A673 (cell line): Measurements from ENCODE around the gene LIX1. TPM values are rescaled to one million over a fixed set of nuclear protein-coding genes. Genes with fewer than 3 reads are reported as not detected.

ENCODE experiments used
- BruUV-seq: library from RNA; stranded (reverse); fragments of 400-500 nt; replicated peaks from 2 replicates; lab custom pipeline; 2021; lab: Mats Ljungman, UMichigan
- CTCF ChIA-PET: fragments of 300-600 bp; sonication (Branson Sonifier 250); formaldehyde crosslinking; loops from one replicate; lab custom pipeline; 2022; ENCODE audit warnings: antibody characterized with exemption; lab: Charles Lee
- POLR2A ChIA-PET: fragments of 300-600 bp; sonication (Branson Sonifier 250); formaldehyde crosslinking; loops from one replicate; lab custom pipeline; 2022; ENCODE audit warnings: antibody characterized with exemption; ENCODE audit not compliant: low non-redundant PET; lab: Charles Lee
- DNase-seq: peaks from one replicate; pipeline ENCODE4 v3.0.0-alpha.2; 2015; ENCODE audit warnings: low spot score
- H3K27ac ChIP-seq: fragments of 200-600 bp; sonication (generic); 2 replicates; pipeline ENCODE4 v1.5.1; 2016; ENCODE audit warnings: mixed run types, low read depth, mild to moderate bottlenecking, mixed read lengths, antibody characterized with exemption, low read length; ENCODE audit not compliant: poor library complexity, severe bottlenecking
- H3K27me3 ChIP-seq: fragments of 200-600 bp; sonication (generic); replicated peaks from 2 replicates; pipeline ENCODE4 v1.6.1; 2017; ENCODE audit warnings: mixed run types, low read depth, mild to moderate bottlenecking, mixed read lengths, antibody characterized with exemption, low read length; ENCODE audit not compliant: insufficient read depth, poor library complexity
- H3K36me3 ChIP-seq: fragments of 200-600 bp; sonication (generic); 2 replicates; pipeline ENCODE4 v1.6.1; 2016; ENCODE audit warnings: mixed run types, mild to moderate bottlenecking, mixed read lengths, antibody characterized with exemption, low read length; ENCODE audit not compliant: insufficient read depth, poor library complexity, severe bottlenecking
- H3K4me1 ChIP-seq: fragments of 200-600 bp; sonication (generic); 2 replicates; pipeline ENCODE4 v1.6.1; 2017; ENCODE audit warnings: mixed run types, mild to moderate bottlenecking, mixed read lengths, antibody characterized with exemption, low read length; ENCODE audit not compliant: insufficient read depth, poor library complexity, severe bottlenecking
- H3K4me3 ChIP-seq: fragments of 200-600 bp; sonication (generic); 2 replicates; pipeline ENCODE4 v1.5.1; 2016; ENCODE audit warnings: low read depth, mixed run types, mild to moderate bottlenecking, mixed read lengths, low read length; ENCODE audit not compliant: poor library complexity, severe bottlenecking
- H3K9me3 ChIP-seq: fragments of 200-600 bp; sonication (generic); 2 replicates; pipeline ENCODE4 v1.6.1; 2016; ENCODE audit warnings: mixed run types, low read depth, mild to moderate bottlenecking, mixed read lengths, antibody characterized with exemption, low read length; ENCODE audit not compliant: poor library complexity, severe bottlenecking
- EZH2 ChIP-seq: fragments of 200-600 bp; sonication (generic); IDR thresholded peaks from 2 replicates; pipeline ENCODE4 v1.6.1; 2017; ENCODE audit warnings: borderline replicate concordance, low read depth, mild to moderate bottlenecking, mixed read lengths, antibody characterized with exemption, low read length; ENCODE audit not compliant: poor library complexity, severe bottlenecking
- intact Hi-C: fragments of 100-400 bp; cut with micrococcal nuclease; formaldehyde crosslinking; loops from one replicate; pipeline ENCODE4 v1.10.0; 2022; ENCODE audit not compliant: unreplicated experiment
- total RNA-seq: library from RNA; stranded (reverse); gene quantifications from 2 replicates; pipeline ENCODE4 v1.2.3, GENCODE V29; 2021
- TF ChIP-seq, protein P1 (sequence below): fragments of 300-800, 200-600 bp; sonication (generic); conservative IDR thresholded peaks from 2 replicates; pipeline ENCODE4 v1.5.1; 2017; ENCODE audit warnings: low read depth, mild to moderate bottlenecking, antibody characterized with exemption, low read length, moderate library complexity, mixed read lengths

LIX1 gene
- total RNA-seq, 1 experiment from 2014 or later = not detected

DNA sequence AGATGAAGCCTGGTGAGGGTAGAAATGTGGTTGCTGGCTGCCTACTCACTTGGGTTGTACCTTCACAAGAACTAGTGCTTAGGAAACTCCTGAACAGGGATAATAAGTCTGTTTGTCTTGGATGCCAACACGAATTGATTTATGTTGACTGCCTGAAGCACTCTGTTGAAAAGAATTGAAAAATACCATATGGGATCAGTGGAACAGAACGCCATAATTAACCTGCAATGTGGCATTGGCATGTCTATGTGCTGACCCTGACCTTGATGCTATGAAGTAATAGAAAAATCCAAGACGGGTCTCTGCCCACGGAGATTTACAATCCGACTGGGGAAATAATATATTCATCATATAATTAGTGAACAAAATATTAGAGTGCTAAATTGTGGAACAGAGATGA lies 10.5 kb downstream of the LIX1 start:
- Histone ChIP-seq H3K36me3 (no peaks in the 10 kb centered on the region), H3K27me3 (no peaks in the 10 kb centered on the region), H3K4me1 (no peaks in the 10 kb centered on the region), H3K9me3 (no peaks in the 10 kb centered on the region), H3K27ac (no peak overlapping the region), H3K4me3 (no peak overlapping the region)
- BruUV-seq = no TSS peak
- DNase-seq = no peak
- ChIA-PET CTCF (no interaction called here), POLR2A (no interaction called here)
- intact Hi-C loops = no loop called here
- no peak for TF ChIP-seq EZH2
- TF ChIP-seq, protein P1, sequence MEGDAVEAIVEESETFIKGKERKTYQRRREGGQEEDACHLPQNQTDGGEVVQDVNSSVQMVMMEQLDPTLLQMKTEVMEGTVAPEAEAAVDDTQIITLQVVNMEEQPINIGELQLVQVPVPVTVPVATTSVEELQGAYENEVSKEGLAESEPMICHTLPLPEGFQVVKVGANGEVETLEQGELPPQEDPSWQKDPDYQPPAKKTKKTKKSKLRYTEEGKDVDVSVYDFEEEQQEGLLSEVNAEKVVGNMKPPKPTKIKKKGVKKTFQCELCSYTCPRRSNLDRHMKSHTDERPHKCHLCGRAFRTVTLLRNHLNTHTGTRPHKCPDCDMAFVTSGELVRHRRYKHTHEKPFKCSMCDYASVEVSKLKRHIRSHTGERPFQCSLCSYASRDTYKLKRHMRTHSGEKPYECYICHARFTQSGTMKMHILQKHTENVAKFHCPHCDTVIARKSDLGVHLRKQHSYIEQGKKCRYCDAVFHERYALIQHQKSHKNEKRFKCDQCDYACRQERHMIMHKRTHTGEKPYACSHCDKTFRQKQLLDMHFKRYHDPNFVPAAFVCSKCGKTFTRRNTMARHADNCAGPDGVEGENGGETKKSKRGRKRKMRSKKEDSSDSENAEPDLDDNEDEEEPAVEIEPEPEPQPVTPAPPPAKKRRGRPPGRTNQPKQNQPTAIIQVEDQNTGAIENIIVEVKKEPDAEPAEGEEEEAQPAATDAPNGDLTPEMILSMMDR = no peak

- no peaks in the 10 kb centered on the region for H3K27me3 ChIP-seq
- TF ChIP-seq EZH2 = no peak
- TF ChIP-seq, protein P1 = no peak
- CTCF ChIA-PET = no interaction called here
- H3K4me1 ChIP-seq = no peaks in the 10 kb centered on the region
- H3K27ac ChIP-seq = no peak overlapping the region
- no TSS peak for BruUV-seq
- POLR2A ChIA-PET = no interaction called here
- H3K36me3 ChIP-seq = no peaks in the 10 kb centered on the region
- no peaks in the 10 kb centered on the region for H3K9me3 ChIP-seq
- no peak for DNase-seq
- H3K4me3 ChIP-seq = no peak overlapping the region
- intact Hi-C loops = no loop called here
These were observed 11.2 kb downstream of the LIX1 start for GRCh38 chr5:97131139-97131710.

GRCh38 chr5:97127727-97128126 lies 14.7 kb downstream of the LIX1 start:
- BruUV-seq = no TSS peak
- H3K27ac ChIP-seq = no peak overlapping the region

More at GRCh38 chr5:97127727-97128126, 14.7 kb downstream of the LIX1 start:
- Histone ChIP-seq H3K4me3 (no peak overlapping the region), H3K4me1 (no peaks in the 10 kb centered on the region), H3K27me3 (peaks cover 7% of the 10 kb centered on the region), H3K36me3 (no peaks in the 10 kb centered on the region), H3K9me3 (no peaks in the 10 kb centered on the region)
- ChIA-PET CTCF (no interaction called here), POLR2A (no interaction called here)
- no peak for DNase-seq
- intact Hi-C loops = no loop called here
- TF ChIP-seq, protein P1 = no peak
- TF ChIP-seq EZH2 = no peak
